IPS-NIHi7 (cell line): Measurements from ENCODE around the gene FYTTD1.
"Not testable (repeated sequence)": the region's sequence is repeated elsewhere in the genome, so short reads cannot be mapped to it uniquely, and the experiment has no call there.

ENCODE experiments used
- DNase-seq: peaks from one replicate; pipeline ENCODE4 v3.0.0; 2012; ENCODE audit warnings: mixed read lengths; ENCODE audit errors: extremely low spot score

Gene FYTTD1, protein sequence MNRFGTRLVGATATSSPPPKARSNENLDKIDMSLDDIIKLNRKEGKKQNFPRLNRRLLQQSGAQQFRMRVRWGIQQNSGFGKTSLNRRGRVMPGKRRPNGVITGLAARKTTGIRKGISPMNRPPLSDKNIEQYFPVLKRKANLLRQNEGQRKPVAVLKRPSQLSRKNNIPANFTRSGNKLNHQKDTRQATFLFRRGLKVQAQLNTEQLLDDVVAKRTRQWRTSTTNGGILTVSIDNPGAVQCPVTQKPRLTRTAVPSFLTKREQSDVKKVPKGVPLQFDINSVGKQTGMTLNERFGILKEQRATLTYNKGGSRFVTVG

DNA sequence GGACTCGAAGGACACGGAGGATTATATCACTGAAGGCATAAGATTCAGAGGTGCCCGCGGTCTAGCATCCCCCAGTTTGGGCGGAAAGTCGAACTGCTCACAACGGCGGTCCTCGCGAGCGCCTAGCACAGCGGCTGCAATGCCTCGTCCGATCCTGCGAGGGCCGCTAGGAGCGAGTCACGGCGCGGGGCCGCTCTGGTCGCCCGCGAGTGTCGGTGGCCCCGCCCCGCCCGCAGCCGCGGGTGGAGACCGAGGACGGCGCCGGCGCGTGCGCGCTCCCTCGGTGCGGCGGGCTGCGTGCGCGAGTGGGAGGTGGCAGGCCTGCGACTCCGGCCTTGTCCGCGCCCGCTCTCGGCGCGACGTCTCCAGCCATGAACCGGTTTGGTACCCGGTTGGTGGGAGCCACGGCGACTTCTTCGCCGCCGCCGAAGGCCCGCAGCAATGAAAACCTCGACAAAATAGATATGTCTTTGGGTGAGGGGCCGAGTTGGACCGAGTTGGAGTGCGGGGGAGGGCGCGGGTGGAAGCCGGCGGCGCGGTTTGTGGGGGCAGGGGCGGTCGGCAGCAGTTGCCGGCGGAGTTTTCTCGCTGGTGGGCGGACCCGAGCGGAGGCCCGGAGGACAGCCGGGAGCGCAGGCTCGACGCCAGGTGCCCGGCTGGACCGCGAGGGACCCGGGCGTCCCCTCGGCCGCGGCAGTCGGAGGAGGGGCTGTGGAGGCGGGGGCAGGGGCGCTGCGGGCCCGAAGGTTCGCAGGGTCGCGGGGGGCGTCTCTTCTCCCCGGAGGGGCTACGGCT is at the start of gene FYTTD1:
Gene FYTTD1, plus strand, starts transcription at position 283 of the 795 bp plus-strand sequence. Its CDS starts 89 bp downstream, at position 372.
- peak; percentile 70 for DNase-seq

- DNase-seq: no peak
Observed at GRCh38 chr3:197700095-197700494, 49.6 kb upstream of the FYTTD1 start.

GRCh38 chr3:197701841-197702240 is 47.8 kb upstream of the FYTTD1 start:
- no peak for DNase-seq

DNA sequence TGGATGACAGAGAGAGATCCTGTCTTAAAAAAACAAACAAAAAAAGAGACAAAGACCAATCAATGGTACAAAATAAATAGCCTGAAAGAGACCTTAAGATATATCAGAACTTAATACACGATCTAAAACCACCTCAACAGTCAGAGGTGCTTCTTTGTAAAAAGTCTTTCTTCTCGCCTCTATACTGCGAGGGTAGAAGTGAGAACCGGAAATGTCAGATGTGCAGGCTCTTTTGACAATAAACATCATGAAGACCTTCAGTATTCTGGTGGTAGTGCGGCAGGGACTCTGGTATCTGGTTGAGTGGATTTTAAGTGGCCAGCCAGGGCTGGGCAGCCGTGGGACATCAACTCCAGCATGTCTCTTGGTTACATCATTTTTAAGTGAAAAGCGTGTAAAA is 43.0 kb upstream of the FYTTD1 start:
- DNase-seq: no peak

DNA sequence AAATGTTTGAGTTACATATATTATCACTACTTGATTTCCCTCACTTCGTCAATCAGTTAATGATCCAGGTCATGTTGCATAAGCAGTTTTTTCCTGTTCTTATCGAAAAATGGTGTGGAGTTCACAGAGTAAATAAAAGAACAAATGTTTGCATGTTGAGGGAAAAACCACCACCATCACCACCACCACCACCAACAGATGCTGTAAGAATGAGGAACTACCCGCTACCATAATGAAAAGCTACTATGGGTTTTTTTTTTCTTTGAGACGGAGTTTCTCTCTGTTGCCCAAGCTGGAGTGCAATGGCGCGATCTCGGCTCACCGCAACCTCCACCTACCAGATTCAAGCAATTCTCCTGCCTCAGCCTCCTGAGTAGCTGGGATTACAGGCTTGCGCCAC is 40.5 kb upstream of the FYTTD1 start:
- no peak for DNase-seq

DNA sequence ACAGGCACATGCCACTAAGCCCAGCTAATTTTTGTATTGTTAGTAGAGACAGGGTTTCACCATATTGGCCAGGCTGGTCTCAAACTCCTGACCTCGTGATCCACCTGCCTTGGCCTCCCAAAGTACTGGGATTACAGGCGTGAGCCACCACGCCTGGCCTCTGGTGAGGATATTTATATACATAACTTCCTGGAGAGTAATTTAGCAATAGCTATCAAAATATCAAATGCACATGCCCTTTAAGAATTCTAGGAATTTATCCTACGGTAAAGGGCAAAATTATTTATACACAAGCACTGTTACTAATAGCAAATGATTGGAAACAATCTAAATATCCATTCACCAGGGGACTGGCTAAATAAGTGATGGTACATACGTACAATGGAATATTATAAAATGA is 38.7 kb upstream of the FYTTD1 start:
- not testable (repeated sequence) for DNase-seq

- DNase-seq: peak; percentile 71
Observed at GRCh38 chr3:197711973-197712707, 37.5 kb upstream of the FYTTD1 start.

DNA sequence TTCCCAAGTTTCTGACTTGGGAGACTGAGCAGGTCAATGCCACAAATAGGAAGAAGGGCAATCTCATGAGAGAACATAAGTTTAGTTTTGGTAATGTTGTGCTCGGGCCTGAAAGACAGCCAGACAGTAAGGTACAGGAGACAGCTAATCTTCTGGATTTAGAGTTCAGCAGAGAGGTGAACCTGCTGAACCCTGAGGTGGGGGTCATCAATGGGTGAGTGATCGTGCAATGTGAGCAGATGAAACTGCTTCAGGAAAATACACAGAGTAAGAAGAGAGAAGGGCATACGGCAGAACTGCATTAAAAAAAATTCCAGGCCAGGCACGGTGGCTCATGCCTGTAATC is 36.2 kb upstream of the FYTTD1 start:
- DNase-seq: no peak

DNA sequence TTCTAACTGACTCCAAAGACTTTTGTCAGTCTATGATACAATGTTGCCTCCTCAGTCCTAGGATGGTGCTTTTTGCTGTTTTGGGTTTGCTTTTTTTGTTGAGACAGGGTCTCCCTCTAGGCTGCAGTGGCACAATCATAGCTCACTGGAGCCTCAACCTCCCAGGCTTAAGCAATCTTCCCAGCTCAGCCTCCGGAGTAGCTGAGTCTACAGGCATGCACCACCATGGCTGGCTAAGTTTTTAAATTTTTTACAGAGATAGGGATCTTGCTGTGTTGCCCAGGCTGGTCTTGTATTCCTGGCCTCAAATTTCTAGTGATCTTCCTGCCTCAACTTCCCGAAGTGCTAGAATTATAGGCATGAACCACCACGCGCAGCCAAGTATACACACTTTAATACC is 35.4 kb upstream of the FYTTD1 start:
- no peak for DNase-seq

- DNase-seq: no peak
Observed at GRCh38 chr3:197718891-197719290, 30.8 kb upstream of the FYTTD1 start.

GRCh38 chr3:197720694-197721093 is 29.0 kb upstream of the FYTTD1 start:
- DNase-seq: no peak

GRCh38 chr3:197722734-197723133 is 26.9 kb upstream of the FYTTD1 start:
- no peak for DNase-seq

DNA sequence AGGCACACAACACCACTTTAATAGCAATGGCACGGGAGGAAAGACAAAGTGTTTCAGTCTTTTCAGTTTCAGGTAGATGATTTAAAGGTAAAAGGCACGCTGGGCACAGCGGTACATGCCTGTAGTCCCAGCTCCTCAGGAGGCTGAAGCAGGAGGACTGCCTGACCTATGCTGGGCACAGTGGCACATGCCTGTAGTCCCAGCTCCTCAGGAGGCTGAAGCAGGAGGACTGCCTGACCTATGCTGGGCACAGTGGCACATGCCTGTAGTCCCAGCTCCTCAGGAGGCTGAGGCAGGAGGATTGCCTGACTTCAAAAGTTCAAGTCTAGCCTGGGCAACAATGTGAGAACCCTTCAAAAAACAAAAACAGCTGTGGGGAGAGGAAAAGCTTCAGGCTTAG is 21.8 kb upstream of the FYTTD1 start:
- not testable (repeated sequence) for DNase-seq

GRCh38 chr3:197728487-197728886 is 21.2 kb upstream of the FYTTD1 start:
- DNase-seq: no peak

DNA sequence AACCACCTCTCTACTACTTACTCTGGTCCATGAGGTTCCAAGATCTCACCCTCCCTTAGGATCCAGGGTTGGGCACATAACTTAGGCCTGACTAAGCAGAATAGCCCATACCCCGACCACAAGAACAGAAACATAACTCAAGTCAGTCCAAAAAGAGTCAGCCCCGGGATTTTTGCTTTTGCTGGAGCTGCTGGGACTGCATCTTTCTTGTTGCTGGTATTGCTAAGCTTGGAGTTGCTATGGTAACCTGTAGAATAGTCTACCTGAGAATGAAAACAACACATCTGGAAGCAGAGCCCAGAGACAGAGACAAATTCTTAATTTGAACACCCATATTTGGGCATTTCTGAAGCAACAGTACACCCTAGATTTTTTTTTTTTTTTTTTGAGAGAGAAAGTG is 19.5 kb upstream of the FYTTD1 start:
- DNase-seq: no peak

GRCh38 chr3:197730770-197731169 is 18.9 kb upstream of the FYTTD1 start:
- DNase-seq: not testable (repeated sequence)

GRCh38 chr3:197731483-197731882 is 18.2 kb upstream of the FYTTD1 start:
- DNase-seq: not testable (repeated sequence)

- DNase-seq: no peak
Observed at GRCh38 chr3:197733042-197733441, 16.6 kb upstream of the FYTTD1 start.

- DNase-seq: no peak
Observed at GRCh38 chr3:197734667-197735318, 14.9 kb upstream of the FYTTD1 start.

DNA sequence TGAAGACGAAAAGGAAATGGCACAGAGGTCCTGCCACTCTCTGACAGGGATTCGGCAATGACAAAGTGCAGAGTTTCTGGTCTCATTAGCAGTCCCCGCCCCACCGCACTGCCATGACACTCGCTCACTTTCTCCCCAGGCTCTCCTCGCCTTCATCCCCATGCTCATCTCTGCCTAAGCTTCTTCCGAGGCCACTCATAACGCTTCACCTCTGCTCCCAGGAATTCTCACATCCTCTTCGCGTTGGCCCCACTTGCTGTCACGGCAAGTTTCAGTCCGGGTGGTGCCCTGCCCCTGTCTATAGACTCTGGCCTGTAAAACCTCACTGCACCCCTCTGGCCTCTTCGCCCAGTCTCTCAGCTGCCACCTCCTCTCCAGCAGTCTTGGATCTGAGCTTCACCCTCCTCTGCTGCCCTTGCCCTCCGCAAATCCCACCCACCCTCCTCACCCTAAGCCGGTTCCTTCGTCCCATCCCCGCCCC is 13.6 kb upstream of the FYTTD1 start:
- DNase-seq: peak; percentile 46

DNA sequence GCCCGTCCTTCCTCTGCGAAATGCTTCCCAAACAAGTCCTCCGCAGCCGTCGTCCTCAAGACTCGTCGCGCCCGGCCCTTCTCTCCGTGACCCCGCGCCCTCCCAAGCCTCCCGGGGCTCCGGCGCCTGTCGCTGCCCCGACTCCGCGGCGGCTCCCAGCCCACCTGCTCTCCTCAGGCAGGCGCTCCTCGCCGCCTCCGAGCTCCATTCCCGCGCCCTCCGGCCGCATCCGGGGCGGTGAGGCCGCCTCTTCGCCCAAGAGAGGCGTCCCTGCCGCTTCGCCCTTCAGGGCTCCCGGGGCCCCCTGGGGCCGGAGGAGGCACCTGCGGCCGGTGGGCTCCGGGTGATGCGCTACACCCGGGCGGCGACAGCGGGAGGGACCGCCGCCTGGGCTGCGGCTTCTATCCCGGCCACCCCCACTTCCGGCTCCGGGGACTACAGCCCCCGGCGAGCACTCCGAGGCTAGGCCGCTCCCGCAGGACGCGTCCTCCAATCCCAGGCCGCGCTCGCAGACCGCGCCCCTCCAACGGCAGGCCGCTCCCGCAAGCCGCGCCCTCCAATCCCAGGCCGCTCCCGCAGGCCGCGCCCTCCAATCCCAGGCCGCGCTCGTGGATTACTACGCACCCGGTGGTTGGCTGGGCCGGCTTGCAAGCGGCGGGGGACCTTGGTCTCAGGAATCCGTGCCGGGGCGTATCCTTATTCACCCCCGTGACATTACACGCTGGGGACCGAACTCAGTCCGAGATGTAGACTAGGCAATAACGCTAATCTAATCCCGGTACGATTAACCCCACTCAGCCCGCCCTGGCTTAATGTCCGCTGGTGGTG is 13.0 kb upstream of the FYTTD1 start, which contains the start of gene RUBCN:
Gene RUBCN, minus strand, starts transcription at position 414 of the 828 bp plus-strand sequence. Its CDS starts 185 bp downstream, at position 229.
- DNase-seq: peak; percentile 99
